ENCODE results near the gene PRSS12.

- TF ChIP-seq CTCF (IDR thresholded peaks at IDR 0.05) = no peak
- no peak for TF ChIP-seq POLR2A (IDR thresholded peaks at IDR 0.05)
- TF ChIP-seq EP300 (IDR thresholded peaks at IDR 0.05) = no peak
- no peak for TF ChIP-seq POLR2AphosphoS5 (IDR thresholded peaks at IDR 0.05)
These were observed 14.8 kb downstream of the PRSS12 start for GRCh38 chr4:118337954-118338353.

Data from stomach (tissue), 4 donors.